HEK293 (cell line): ENCODE measurements around the gene ATP8A1.

Source experiments
- CTCF ChIA-PET: fragments of 350-600 bp; formaldehyde crosslinking; extraction: SDS; loops from one replicate; lab custom pipeline; 2021; ENCODE audit warnings: antibody characterized with exemption; lab: Yijun Ruan, JAX
- POLR2A ChIA-PET: fragments of 300-600 bp; formaldehyde crosslinking; extraction: SDS; loops from one replicate; lab custom pipeline; 2020; ENCODE audit warnings: antibody characterized with exemption, inconsistent platforms; lab: Yijun Ruan, JAX
- H3K27ac ChIP-seq: fragments of 200-500 bp; sonication (Bioruptor generic); 2 replicates; pipeline ENCODE4 v1.5.1; 2014; ENCODE audit warnings: low read depth, low read length, control low read depth, inconsistent platforms; ENCODE audit errors: extremely low read depth
- H3K36me3 ChIP-seq, 2 experiments: fragments of 200-500 bp in 1 of 2; sonication (Bioruptor generic) in 1 of 2; 1 replicate in 1 of 2; 2 replicates in 1 of 2; pipeline ENCODE4 v1.5.1; 2014 to 2017; ENCODE audit warnings: inconsistent platforms in 2 of 2, low read length in 2 of 2; ENCODE audit not compliant: control insufficient read depth in 2 of 2, insufficient read depth in 1 of 2
- H3K4me1 ChIP-seq: fragments of 200-500 bp; sonication (Bioruptor generic); 2 replicates; pipeline ENCODE4 v1.5.1; 2014; ENCODE audit warnings: mild to moderate bottlenecking, low read length, inconsistent platforms; ENCODE audit not compliant: control insufficient read depth, insufficient read depth
- H3K4me3 ChIP-seq: 2 replicates; pipeline ENCODE4 v1.5.1; 2011; ENCODE audit warnings: low read depth, mild to moderate bottlenecking, control low read depth, low read length, moderate library complexity
- H3K9me3 ChIP-seq: fragments of 200-500 bp; sonication (Bioruptor generic); 2 replicates; pipeline ENCODE4 v1.5.1; 2014; ENCODE audit warnings: low read depth, low read length, inconsistent platforms; ENCODE audit not compliant: control insufficient read depth, insufficient read depth
- BCL11B ChIP-seq: fragments of 450-650 bp; formaldehyde crosslinking; IDR thresholded peaks from 2 replicates; pipeline ENCODE4 v1.5.1; 2016; ENCODE audit warnings: low read depth, missing biosample characterization, missing genetic modification characterization
- YY1 ChIP-seq: fragments of 450-650 bp; formaldehyde crosslinking; IDR thresholded peaks from 2 replicates; pipeline ENCODE4 v1.5.1; 2018; ENCODE audit warnings: missing biosample characterization, missing genetic modification characterization
- ZBTB48 ChIP-seq: fragments of 450-650 bp; formaldehyde crosslinking; IDR thresholded peaks from 2 replicates; pipeline ENCODE4 v1.5.1; 2016; ENCODE audit warnings: missing biosample characterization, missing genetic modification characterization
- ZFP69B ChIP-seq: fragments of 450-650 bp; formaldehyde crosslinking; IDR thresholded peaks from 2 replicates; pipeline ENCODE4 v1.5.1; 2016; ENCODE audit warnings: missing biosample characterization, missing genetic modification characterization
- ZNF175 ChIP-seq: fragments of 450-650 bp; formaldehyde crosslinking; IDR thresholded peaks from 2 replicates; pipeline ENCODE4 v1.5.1; 2016; ENCODE audit warnings: missing biosample characterization, missing genetic modification characterization
- ZNF23 ChIP-seq: fragments of 450-650 bp; formaldehyde crosslinking; IDR thresholded peaks from 2 replicates; pipeline ENCODE4 v1.5.1; 2016; ENCODE audit warnings: missing biosample characterization, missing genetic modification characterization, borderline replicate concordance
- ZNF529 ChIP-seq: fragments of 450-650 bp; formaldehyde crosslinking; IDR thresholded peaks from 2 replicates; pipeline ENCODE4 v1.5.1; 2017; ENCODE audit warnings: missing genetic modification characterization, missing biosample characterization; ENCODE audit not compliant: insufficient replicate concordance
- ZNF558 ChIP-seq: fragments of 450-650 bp; formaldehyde crosslinking; IDR thresholded peaks from 2 replicates; pipeline ENCODE4 v1.5.1; 2016; ENCODE audit warnings: missing biosample characterization, missing genetic modification characterization
- ZNF600 ChIP-seq: fragments of 450-650 bp; formaldehyde crosslinking; IDR thresholded peaks from 2 replicates; pipeline ENCODE4 v1.5.1; 2016; ENCODE audit warnings: missing biosample characterization, missing genetic modification characterization
- ZNF664 ChIP-seq: fragments of 450-650 bp; formaldehyde crosslinking; IDR thresholded peaks from 2 replicates; pipeline ENCODE4 v1.5.1; 2016; ENCODE audit warnings: missing biosample characterization, missing genetic modification characterization
- ZNF670 ChIP-seq: fragments of 450-650 bp; formaldehyde crosslinking; IDR thresholded peaks from 2 replicates; pipeline ENCODE4 v1.5.1; 2016; ENCODE audit warnings: missing biosample characterization, missing genetic modification characterization, low read depth
- ZNF776 ChIP-seq: fragments of 450-650 bp; formaldehyde crosslinking; IDR thresholded peaks from 2 replicates; pipeline ENCODE4 v1.5.0; 2017; ENCODE audit warnings: missing biosample characterization, missing genetic modification characterization, borderline replicate concordance
- ZNF785 ChIP-seq: fragments of 450-650 bp; formaldehyde crosslinking; IDR thresholded peaks from 2 replicates; pipeline ENCODE4 v1.5.1; 2016; ENCODE audit warnings: missing biosample characterization, missing genetic modification characterization
- ZSCAN30 ChIP-seq: fragments of 450-650 bp; IDR thresholded peaks from 2 replicates; pipeline ENCODE4 v1.5.1; 2018; ENCODE audit warnings: missing biosample characterization, mild to moderate bottlenecking, missing genetic modification characterization, moderate library complexity
- TF ChIP-seq, protein P1 (sequence below): fragments of 450-650 bp; formaldehyde crosslinking; IDR thresholded peaks from 2 replicates; pipeline ENCODE4 v1.5.1; 2016; ENCODE audit warnings: missing biosample characterization, missing genetic modification characterization
- TF ChIP-seq, protein P2 (sequence below): fragments of 450-650 bp; formaldehyde crosslinking; IDR thresholded peaks from 2 replicates; pipeline ENCODE4 v1.5.1; 2016; ENCODE audit warnings: missing biosample characterization, missing genetic modification characterization
- TF ChIP-seq, protein P3 (sequence below): fragments of 450-650 bp; formaldehyde crosslinking; conservative IDR thresholded peaks from 2 replicates; pipeline ENCODE4 v1.5.1; 2016; ENCODE audit warnings: low read depth, missing biosample characterization, missing genetic modification characterization
- TF ChIP-seq, protein P4 (sequence below): fragments of 450-650 bp; formaldehyde crosslinking; IDR thresholded peaks from 2 replicates; pipeline ENCODE4 v1.5.1; 2016; ENCODE audit warnings: missing biosample characterization, missing genetic modification characterization
- TF ChIP-seq, protein P5 (sequence below): fragments of 450-650 bp; formaldehyde crosslinking; IDR thresholded peaks from 2 replicates; pipeline ENCODE4 v1.5.1; 2017; ENCODE audit warnings: missing biosample characterization, missing genetic modification characterization
- TF ChIP-seq, protein P6 (sequence below): fragments of 450-650 bp; formaldehyde crosslinking; IDR thresholded peaks from 2 replicates; pipeline ENCODE4; 2016; ENCODE audit warnings: missing biosample characterization, missing genetic modification characterization
- TF ChIP-seq, protein P7 (sequence below): fragments of 450-650 bp; formaldehyde crosslinking; IDR thresholded peaks from 2 replicates; pipeline ENCODE4 v1.5.1; 2017; ENCODE audit warnings: missing biosample characterization, missing genetic modification characterization

Gene ATP8A1

DNA sequence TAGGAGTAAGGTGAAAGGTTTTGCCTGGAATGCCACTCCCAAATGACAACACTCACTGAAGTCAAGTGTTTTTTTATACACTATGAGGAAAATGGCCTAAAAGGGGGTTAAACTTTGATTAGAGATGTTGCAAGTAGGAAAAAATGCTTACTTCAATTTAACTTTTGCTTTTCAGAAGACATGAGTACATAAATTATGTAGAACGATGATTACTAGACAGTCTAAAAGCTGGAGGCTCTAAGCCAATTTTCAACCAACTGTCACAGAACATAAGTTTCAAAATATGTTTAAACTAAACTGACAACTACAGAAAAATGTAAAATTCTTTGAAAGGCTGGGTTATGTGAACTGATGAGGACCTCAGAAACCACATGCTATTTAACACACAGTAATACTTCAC, 176.2 kb downstream of the ATP8A1 start (continued):
- TF ChIP-seq, protein P1, sequence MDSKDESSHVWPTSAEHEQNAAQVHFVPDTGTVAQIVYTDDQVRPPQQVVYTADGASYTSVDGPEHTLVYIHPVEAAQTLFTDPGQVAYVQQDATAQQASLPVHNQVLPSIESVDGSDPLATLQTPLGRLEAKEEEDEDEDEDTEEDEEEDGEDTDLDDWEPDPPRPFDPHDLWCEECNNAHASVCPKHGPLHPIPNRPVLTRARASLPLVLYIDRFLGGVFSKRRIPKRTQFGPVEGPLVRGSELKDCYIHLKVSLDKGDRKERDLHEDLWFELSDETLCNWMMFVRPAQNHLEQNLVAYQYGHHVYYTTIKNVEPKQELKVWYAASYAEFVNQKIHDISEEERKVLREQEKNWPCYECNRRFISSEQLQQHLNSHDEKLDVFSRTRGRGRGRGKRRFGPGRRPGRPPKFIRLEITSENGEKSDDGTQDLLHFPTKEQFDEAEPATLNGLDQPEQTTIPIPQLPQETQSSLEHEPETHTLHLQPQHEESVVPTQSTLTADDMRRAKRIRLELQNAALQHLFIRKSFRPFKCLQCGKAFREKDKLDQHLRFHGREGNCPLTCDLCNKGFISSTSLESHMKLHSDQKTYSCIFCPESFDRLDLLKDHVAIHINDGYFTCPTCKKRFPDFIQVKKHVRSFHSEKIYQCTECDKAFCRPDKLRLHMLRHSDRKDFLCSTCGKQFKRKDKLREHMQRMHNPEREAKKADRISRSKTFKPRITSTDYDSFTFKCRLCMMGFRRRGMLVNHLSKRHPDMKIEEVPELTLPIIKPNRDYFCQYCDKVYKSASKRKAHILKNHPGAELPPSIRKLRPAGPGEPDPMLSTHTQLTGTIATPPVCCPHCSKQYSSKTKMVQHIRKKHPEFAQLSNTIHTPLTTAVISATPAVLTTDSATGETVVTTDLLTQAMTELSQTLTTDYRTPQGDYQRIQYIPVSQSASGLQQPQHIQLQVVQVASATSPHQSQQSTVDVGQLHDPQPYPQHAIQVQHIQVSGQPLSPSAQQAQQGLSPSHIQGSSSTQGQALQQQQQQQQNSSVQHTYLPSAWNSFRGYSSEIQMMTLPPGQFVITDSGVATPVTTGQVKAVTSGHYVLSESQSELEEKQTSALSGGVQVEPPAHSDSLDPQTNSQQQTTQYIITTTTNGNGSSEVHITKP (tag by site-specific recombination) = no peak
- no peak for TF ChIP-seq BCL11B
- TF ChIP-seq ZNF23 (tag by site-specific recombination) = no peak
- no peak for TF ChIP-seq YY1 (tag by site-specific recombination)
- TF ChIP-seq, protein P2, sequence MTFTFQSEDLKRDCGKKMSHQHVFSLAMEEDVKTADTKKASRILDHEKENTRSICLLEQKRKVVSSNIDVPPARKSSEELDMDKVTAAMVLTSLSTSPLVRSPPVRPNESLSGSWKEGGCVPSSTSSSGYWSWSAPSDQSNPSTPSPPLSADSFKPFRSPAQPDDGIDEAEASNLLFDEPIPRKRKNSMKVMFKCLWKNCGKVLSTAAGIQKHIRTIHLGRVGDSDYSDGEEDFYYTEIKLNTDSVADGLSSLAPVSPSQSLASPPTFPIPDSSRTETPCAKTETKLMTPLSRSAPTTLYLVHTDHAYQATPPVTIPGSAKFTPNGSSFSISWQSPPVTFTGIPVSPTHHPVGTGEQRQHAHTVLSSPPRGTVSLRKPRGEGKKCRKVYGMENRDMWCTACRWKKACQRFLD (tag by site-specific recombination) = no peak
- TF ChIP-seq ZSCAN30 (tag by site-specific recombination) = no peak
- TF ChIP-seq, protein P3, sequence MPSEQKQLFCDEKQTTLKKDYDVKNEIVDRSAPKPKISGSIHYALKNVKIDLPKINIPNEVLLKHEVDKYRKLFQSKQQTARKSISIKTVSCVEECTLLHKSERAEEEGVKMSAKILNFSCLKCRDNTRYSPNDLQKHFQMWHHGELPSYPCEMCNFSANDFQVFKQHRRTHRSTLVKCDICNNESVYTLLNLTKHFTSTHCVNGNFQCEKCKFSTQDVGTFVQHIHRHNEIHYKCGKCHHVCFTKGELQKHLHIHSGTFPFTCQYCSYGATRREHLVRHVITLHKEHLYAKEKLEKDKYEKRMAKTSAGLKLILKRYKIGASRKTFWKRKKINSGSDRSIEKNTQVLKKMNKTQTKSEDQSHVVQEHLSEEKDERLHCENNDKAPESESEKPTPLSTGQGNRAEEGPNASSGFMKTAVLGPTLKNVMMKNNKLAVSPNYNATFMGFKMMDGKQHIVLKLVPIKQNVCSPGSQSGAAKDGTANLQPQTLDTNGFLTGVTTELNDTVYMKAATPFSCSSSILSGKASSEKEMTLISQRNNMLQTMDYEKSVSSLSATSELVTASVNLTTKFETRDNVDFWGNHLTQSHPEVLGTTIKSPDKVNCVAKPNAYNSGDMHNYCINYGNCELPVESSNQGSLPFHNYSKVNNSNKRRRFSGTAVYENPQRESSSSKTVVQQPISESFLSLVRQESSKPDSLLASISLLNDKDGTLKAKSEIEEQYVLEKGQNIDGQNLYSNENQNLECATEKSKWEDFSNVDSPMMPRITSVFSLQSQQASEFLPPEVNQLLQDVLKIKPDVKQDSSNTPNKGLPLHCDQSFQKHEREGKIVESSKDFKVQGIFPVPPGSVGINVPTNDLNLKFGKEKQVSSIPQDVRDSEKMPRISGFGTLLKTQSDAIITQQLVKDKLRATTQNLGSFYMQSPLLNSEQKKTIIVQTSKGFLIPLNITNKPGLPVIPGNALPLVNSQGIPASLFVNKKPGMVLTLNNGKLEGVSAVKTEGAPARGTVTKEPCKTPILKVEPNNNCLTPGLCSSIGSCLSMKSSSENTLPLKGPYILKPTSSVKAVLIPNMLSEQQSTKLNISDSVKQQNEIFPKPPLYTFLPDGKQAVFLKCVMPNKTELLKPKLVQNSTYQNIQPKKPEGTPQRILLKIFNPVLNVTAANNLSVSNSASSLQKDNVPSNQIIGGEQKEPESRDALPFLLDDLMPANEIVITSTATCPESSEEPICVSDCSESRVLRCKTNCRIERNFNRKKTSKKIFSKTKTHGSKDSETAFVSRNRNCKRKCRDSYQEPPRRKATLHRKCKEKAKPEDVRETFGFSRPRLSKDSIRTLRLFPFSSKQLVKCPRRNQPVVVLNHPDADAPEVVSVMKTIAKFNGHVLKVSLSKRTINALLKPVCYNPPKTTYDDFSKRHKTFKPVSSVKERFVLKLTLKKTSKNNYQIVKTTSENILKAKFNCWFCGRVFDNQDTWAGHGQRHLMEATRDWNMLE (tag by site-specific recombination) = no peak

DNA sequence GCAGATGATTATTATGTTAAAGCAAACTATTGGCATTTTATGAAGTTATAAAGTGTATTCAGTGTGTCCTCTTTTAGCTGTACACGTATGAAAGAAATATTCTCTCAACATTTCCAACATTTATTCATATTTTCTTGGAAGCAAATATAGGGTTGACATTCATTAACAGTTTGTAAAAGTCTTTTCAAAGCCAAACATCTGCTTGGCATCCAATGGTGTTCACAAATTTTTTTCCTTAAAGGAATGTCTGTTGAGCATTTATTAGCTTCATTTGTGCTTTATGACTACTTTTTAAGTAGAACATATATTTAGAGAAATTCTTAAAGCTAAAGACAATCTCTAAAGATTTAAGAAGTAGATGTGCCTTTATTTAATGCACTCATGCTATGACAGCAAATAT, 176.6 kb downstream of the ATP8A1 start:
- POLR2A ChIA-PET = no interaction called here
- Histone ChIP-seq H3K4me1 (no peaks in the 10 kb centered on the region), H3K27ac (no peak overlapping the region), H3K4me3 (no peak overlapping the region), H3K36me3 (no peaks in the 10 kb centered on the region), H3K9me3 (no peaks in the 10 kb centered on the region)
- CTCF ChIA-PET = no interaction called here
- no peak for TF ChIP-seq ZNF529 (tag by site-specific recombination)
- TF ChIP-seq ZBTB48 (tag by site-specific recombination) = no peak
- TF ChIP-seq, protein P4, sequence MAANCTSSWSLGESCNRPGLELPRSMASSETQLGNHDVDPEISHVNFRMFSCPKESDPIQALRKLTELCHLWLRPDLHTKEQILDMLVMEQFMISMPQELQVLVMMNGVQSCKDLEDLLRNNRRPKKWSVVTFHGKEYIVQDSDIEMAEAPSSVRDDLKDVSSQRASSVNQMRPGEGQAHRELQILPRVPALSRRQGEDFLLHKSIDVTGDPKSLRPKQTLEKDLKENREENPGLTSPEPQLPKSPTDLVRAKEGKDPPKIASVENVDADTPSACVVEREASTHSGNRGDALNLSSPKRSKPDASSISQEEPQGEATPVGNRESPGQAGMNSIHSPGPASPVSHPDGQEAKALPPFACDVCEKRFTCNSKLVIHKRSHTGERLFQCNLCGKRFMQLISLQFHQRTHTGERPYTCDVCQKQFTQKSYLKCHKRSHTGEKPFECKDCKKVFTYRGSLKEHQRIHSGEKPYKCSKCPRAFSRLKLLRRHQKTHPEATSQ (tag by site-specific recombination) = no peak
- TF ChIP-seq ZNF175 (tag by site-specific recombination) = no peak
- TF ChIP-seq, protein P5, sequence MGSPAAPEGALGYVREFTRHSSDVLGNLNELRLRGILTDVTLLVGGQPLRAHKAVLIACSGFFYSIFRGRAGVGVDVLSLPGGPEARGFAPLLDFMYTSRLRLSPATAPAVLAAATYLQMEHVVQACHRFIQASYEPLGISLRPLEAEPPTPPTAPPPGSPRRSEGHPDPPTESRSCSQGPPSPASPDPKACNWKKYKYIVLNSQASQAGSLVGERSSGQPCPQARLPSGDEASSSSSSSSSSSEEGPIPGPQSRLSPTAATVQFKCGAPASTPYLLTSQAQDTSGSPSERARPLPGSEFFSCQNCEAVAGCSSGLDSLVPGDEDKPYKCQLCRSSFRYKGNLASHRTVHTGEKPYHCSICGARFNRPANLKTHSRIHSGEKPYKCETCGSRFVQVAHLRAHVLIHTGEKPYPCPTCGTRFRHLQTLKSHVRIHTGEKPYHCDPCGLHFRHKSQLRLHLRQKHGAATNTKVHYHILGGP (tag by site-specific recombination) = no peak
- TF ChIP-seq, protein P6, sequence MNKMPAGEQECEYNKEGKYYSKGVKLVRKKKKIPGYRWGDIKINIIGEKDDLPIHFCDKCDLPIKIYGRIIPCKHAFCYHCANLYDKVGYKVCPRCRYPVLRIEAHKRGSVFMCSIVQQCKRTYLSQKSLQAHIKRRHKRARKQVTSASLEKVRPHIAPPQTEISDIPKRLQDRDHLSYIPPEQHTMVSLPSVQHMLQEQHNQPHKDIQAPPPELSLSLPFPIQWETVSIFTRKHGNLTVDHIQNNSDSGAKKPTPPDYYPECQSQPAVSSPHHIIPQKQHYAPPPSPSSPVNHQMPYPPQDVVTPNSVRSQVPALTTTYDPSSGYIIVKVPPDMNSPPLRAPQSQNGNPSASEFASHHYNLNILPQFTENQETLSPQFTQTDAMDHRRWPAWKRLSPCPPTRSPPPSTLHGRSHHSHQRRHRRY (tag by site-specific recombination) = no peak
- TF ChIP-seq, protein P7, sequence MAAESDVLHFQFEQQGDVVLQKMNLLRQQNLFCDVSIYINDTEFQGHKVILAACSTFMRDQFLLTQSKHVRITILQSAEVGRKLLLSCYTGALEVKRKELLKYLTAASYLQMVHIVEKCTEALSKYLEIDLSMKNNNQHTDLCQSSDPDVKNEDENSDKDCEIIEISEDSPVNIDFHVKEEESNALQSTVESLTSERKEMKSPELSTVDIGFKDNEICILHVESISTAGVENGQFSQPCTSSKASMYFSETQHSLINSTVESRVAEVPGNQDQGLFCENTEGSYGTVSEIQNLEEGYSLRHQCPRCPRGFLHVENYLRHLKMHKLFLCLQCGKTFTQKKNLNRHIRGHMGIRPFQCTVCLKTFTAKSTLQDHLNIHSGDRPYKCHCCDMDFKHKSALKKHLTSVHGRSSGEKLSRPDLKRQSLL = no peak
- no peak for TF ChIP-seq ZNF670
- no peak for TF ChIP-seq ZNF600 (tag by site-specific recombination)
- no peak for TF ChIP-seq ZNF558 (tag by site-specific recombination)
- no peak for TF ChIP-seq ZNF785 (tag by site-specific recombination)
- TF ChIP-seq ZFP69B (tag by site-specific recombination) = no peak
- no peak for TF ChIP-seq ZNF664
- TF ChIP-seq ZNF776 (tag by site-specific recombination) = no peak
